ENCODE data around the gene MACROD2.

Gene MACROD2

GRCh38 chr20:15814360-15814759 is 1819.0 kb downstream of the MACROD2 start:
- DNase-seq: no peak

- no peak for DNase-seq
Measured at GRCh38 chr20:15814911-15815310, 1819.6 kb downstream of the MACROD2 start.

GRCh38 chr20:15817351-15817750 is 1822.0 kb downstream of the MACROD2 start:
- DNase-seq: no peak

- DNase-seq: no peak
Measured at GRCh38 chr20:15818651-15819071, 1823.3 kb downstream of the MACROD2 start.

GRCh38 chr20:15823718-15824117 is 1828.4 kb downstream of the MACROD2 start:
- DNase-seq: no peak

GRCh38 chr20:15827628-15828027 is 1832.3 kb downstream of the MACROD2 start:
- no peak for DNase-seq

- DNase-seq: no peak
Measured at GRCh38 chr20:15831201-15831600, 1835.9 kb downstream of the MACROD2 start.

- no peak for DNase-seq
Measured at GRCh38 chr20:15832512-15832911, 1837.2 kb downstream of the MACROD2 start.

- no peak for DNase-seq
Measured at GRCh38 chr20:15834857-15835256, 1839.5 kb downstream of the MACROD2 start.

GRCh38 chr20:15835811-15836210 is 1840.5 kb downstream of the MACROD2 start:
- DNase-seq: no peak

GRCh38 chr20:15836634-15837033 is 1841.3 kb downstream of the MACROD2 start:
- no peak for DNase-seq

- DNase-seq: no peak
Measured at GRCh38 chr20:15837563-15837962, 1842.2 kb downstream of the MACROD2 start.

GRCh38 chr20:15838466-15838865 is 1843.2 kb downstream of the MACROD2 start:
- DNase-seq: no peak

- DNase-seq: no peak
Measured at GRCh38 chr20:15840636-15841301, 1845.5 kb downstream of the MACROD2 start.

GRCh38 chr20:15842872-15843271 is 1847.6 kb downstream of the MACROD2 start:
- DNase-seq: no peak

- no peak for DNase-seq
Measured at GRCh38 chr20:15843777-15844176, 1848.5 kb downstream of the MACROD2 start.

GRCh38 chr20:15847196-15847784 is 1852.0 kb downstream of the MACROD2 start:
- no peak for DNase-seq

- DNase-seq: no peak
Measured at GRCh38 chr20:15848126-15848525, 1852.8 kb downstream of the MACROD2 start.

- no peak for DNase-seq
Measured at GRCh38 chr20:15848995-15849610, 1853.8 kb downstream of the MACROD2 start.

GRCh38 chr20:15851576-15852215 is 1856.4 kb downstream of the MACROD2 start:
- DNase-seq: no peak

GRCh38 chr20:15854911-15855310 is 1859.6 kb downstream of the MACROD2 start:
- DNase-seq: no peak

GRCh38 chr20:15857173-15857784 is 1862.0 kb downstream of the MACROD2 start:
- DNase-seq: no peak

- DNase-seq: no peak
Measured at GRCh38 chr20:15859061-15859460, 1863.7 kb downstream of the MACROD2 start.

Data from activated effector memory CD4-positive, alpha-beta T cell treated with anti-CD3 and anti-CD28 coated beads, Interleukin-2, amount 50 U/mL, for 16 hours (primary cell).